HepG2 (cell line): Measurements from ENCODE around the gene PDE4C. TPM values are rescaled to one million over a fixed set of nuclear protein-coding genes. Genes with fewer than 3 reads are reported as not detected.

ENCODE experiments used
- ATAC-seq: fragments of 200-7000 bp; cut with Tn5 transposase; 3 replicates; pipeline ENCODE4 v1.9.1; 2020; ENCODE audit warnings: mild to moderate bottlenecking, moderate library complexity
- BruUV-seq: library from RNA; stranded (reverse); fragments of 400-500 nt; replicated peaks from 2 replicates; lab custom pipeline; 2021; lab: Mats Ljungman, UMichigan
- CTCF ChIA-PET: fragments of 300-600 bp; formaldehyde crosslinking; extraction: SDS; loops from one replicate; lab custom pipeline; 2021; ENCODE audit warnings: low total read pairs, inconsistent platforms, low intra/inter-chr PET ratio; lab: Yijun Ruan, JAX
- POLR2A ChIA-PET: fragments of 350-600 bp; sonication (Branson Sonifier 250); formaldehyde crosslinking; loops from one replicate; lab custom pipeline; 2020; ENCODE audit warnings: antibody characterized with exemption, inconsistent platforms; lab: Yijun Ruan, JAX
- DNase-seq: peaks from one replicate; pipeline ENCODE4 v3.0.0-alpha.2; 2015; ENCODE audit warnings: low spot score
- FAIRE-seq: peaks from 3 replicates; lab custom pipeline; 2011; peaks lifted over from hg19 to GRCh38; lab: Jason Lieb, UNC
- H2AFZ ChIP-seq: one replicate; pipeline ENCODE4 v1.6.1; 2011; ENCODE audit warnings: low read length, inconsistent platforms
- H3K27ac ChIP-seq: fragments of 300-600 bp; 3 replicates; pipeline ENCODE4 v1.8.0; 2011; ENCODE audit warnings: mixed run types, mild to moderate bottlenecking, mixed read lengths, low read length, inconsistent platforms; ENCODE audit not compliant: insufficient read depth; ENCODE audit errors: extremely low read length
- H3K27me3 ChIP-seq, 2 experiments: fragments of 200-600 bp in 1 of 2; 2 replicates in 1 of 2; 3 replicates in 1 of 2; pipeline versions ENCODE4 v1.6.0 to v1.8.0; 2011; ENCODE audit warnings: low read length in 2 of 2, mild to moderate bottlenecking in 2 of 2, moderate library complexity in 2 of 2, inconsistent platforms in 1 of 2; ENCODE audit not compliant: insufficient read depth in 2 of 2, control insufficient read depth in 1 of 2
- H3K36me3 ChIP-seq, 2 experiments: fragments of 200-600 bp in 1 of 2; replicated peaks in 1 of 2; 2 replicates in 1 of 2; 3 replicates in 1 of 2; pipeline versions ENCODE4 v1.5.1 to v1.8.0; 2011; ENCODE audit warnings: low read length in 2 of 2, inconsistent platforms in 1 of 2; ENCODE audit not compliant: insufficient read depth in 2 of 2, control insufficient read depth in 1 of 2
- H3K4me1 ChIP-seq: 2 replicates; pipeline ENCODE4 v1.5.1; 2012; ENCODE audit warnings: low read length, inconsistent platforms; ENCODE audit not compliant: insufficient read depth
- H3K4me2 ChIP-seq: 2 replicates; pipeline ENCODE4 v1.6.0; 2011; ENCODE audit warnings: low read depth, low read length, inconsistent platforms
- H3K4me3 ChIP-seq, 3 experiments: fragments of 200-600 bp in 1 of 3; sonication (generic), shearing (Covaris generic) in 1 of 3; replicated peaks in 1 of 3; 2 replicates each; pipeline ENCODE4 v1.5.1; 2011 to 2016; ENCODE audit warnings: low read length in 3 of 3, inconsistent platforms in 2 of 3, low read depth in 2 of 3, mild to moderate bottlenecking in 2 of 3, control low read depth in 1 of 3, mixed read lengths in 1 of 3; ENCODE audit not compliant: insufficient read depth in 1 of 3
- H3K79me2 ChIP-seq: one replicate; pipeline ENCODE4 v1.6.1; 2011; ENCODE audit warnings: low read length, inconsistent platforms; ENCODE audit not compliant: insufficient read depth
- H3K9ac ChIP-seq: 2 replicates; pipeline ENCODE4 v1.6.0; 2011; ENCODE audit warnings: mild to moderate bottlenecking, low read depth, low read length, inconsistent platforms; ENCODE audit not compliant: insufficient read depth
- H3K9me3 ChIP-seq: 2 replicates; pipeline ENCODE4 v1.5.1; 2012; ENCODE audit warnings: mild to moderate bottlenecking, low read length
- H4K20me1 ChIP-seq: 2 replicates; pipeline ENCODE4 v1.6.0; 2011; ENCODE audit warnings: inconsistent platforms, mild to moderate bottlenecking, low read length, moderate library complexity; ENCODE audit not compliant: insufficient read depth
- BRD4 ChIP-seq: sonication (generic); formaldehyde crosslinking; IDR thresholded peaks from 2 replicates; pipeline ENCODE4 v1.4.0; 2020; ENCODE audit warnings: missing genetic modification reagents
- CEBPB ChIP-seq: IDR thresholded peaks from 2 replicates; pipeline ENCODE4 v1.6.1; 2011; ENCODE audit warnings: low read depth, low read length, improper control_type of control experiment, borderline replicate concordance
- ELF3 ChIP-seq: IDR thresholded peaks from 2 replicates; pipeline ENCODE4 v1.6.1; 2016; ENCODE audit warnings: missing genetic modification reagents, missing compliant biosample characterization
- GMEB1 ChIP-seq: sonication (generic); formaldehyde crosslinking; IDR thresholded peaks from 2 replicates; pipeline ENCODE4 v1.5.1; 2020; ENCODE audit warnings: missing genetic modification reagents, mild to moderate bottlenecking, borderline replicate concordance
- MXD1 ChIP-seq: sonication (generic); formaldehyde crosslinking; IDR thresholded peaks from 2 replicates; pipeline ENCODE4 v1.4.0; 2020; ENCODE audit warnings: mild to moderate bottlenecking, missing genetic modification reagents
- PHF21A ChIP-seq: sonication (generic); formaldehyde crosslinking; IDR thresholded peaks from 2 replicates; pipeline ENCODE4 v1.5.0; 2020; ENCODE audit warnings: mild to moderate bottlenecking, missing genetic modification reagents
- PRPF4 ChIP-seq: fragments of 200-400 bp; formaldehyde crosslinking; IDR thresholded peaks from 2 replicates; pipeline ENCODE4 v1.6.1; 2016; ENCODE audit warnings: low read length, low read depth; ENCODE audit not compliant: poor library complexity, severe bottlenecking
- SP5 ChIP-seq: IDR thresholded peaks from 2 replicates; pipeline ENCODE4 v1.6.1; 2016; ENCODE audit warnings: low read depth, borderline replicate concordance
- TFDP2 ChIP-seq: sonication (generic); formaldehyde crosslinking; IDR thresholded peaks from 2 replicates; pipeline ENCODE4 v1.4.0; 2020; ENCODE audit warnings: missing genetic modification reagents
- THAP9 ChIP-seq: sonication (generic); formaldehyde crosslinking; IDR thresholded peaks from 2 replicates; pipeline ENCODE4; 2020; ENCODE audit warnings: missing genetic modification reagents, mild to moderate bottlenecking, borderline replicate concordance
- ZFP41 ChIP-seq: sonication (generic); formaldehyde crosslinking; IDR thresholded peaks from 2 replicates; pipeline ENCODE4 v1.4.0; 2020; ENCODE audit warnings: mild to moderate bottlenecking, missing genetic modification reagents, borderline replicate concordance
- ZFP62 ChIP-seq: sonication (generic); formaldehyde crosslinking; IDR thresholded peaks from 2 replicates; pipeline ENCODE4 v1.4.0; 2020; ENCODE audit warnings: missing genetic modification reagents
- ZKSCAN1 ChIP-seq: fragments of 150-350 bp; IDR thresholded peaks from 2 replicates; pipeline ENCODE4 v1.6.1; 2014; ENCODE audit warnings: low read length
- ZNF205 ChIP-seq: IDR thresholded peaks from 2 replicates; pipeline ENCODE4 v1.6.1; 2018; ENCODE audit warnings: missing biosample characterization, missing genetic modification reagents
- ZNF3 ChIP-seq: IDR thresholded peaks from 2 replicates; pipeline ENCODE4 v1.7.0; 2017; ENCODE audit warnings: inconsistent platforms
- ZNF350 ChIP-seq: sonication (generic); formaldehyde crosslinking; IDR thresholded peaks from 2 replicates; pipeline ENCODE4 v1.4.0; 2020; ENCODE audit warnings: mild to moderate bottlenecking, low read depth, missing genetic modification reagents, borderline replicate concordance
- ZNF468 ChIP-seq: sonication (generic); formaldehyde crosslinking; IDR thresholded peaks from 2 replicates; pipeline ENCODE4 v1.8.0; 2022; ENCODE audit warnings: mild to moderate bottlenecking, moderate library complexity, missing genetic modification reagents
- ZNF7 ChIP-seq: IDR thresholded peaks from 2 replicates; pipeline ENCODE4 v1.6.1; 2016; ENCODE audit warnings: missing biosample characterization, missing genetic modification reagents
- ZNF766 ChIP-seq: sonication (generic); formaldehyde crosslinking; IDR thresholded peaks from 2 replicates; pipeline ENCODE4 v1.5.0; 2020; ENCODE audit warnings: missing genetic modification reagents, borderline replicate concordance
- WGBS: methylation state at CpG from one replicate; pipeline ENCODE4 v1.1.6; 2017; ENCODE audit warnings: low lambda C conversion rate; 5-methylcytosine and 5-hydroxymethylcytosine counted together
- in situ Hi-C: cut with HindIII; loops from 2 replicates; pipeline ENCODE4 v1.10.0; 2017; ENCODE audit warnings: low pct_unique_long_range_greater_than_20kb; ENCODE audit not compliant: extremely low pct_ligation_motif_present
- intact Hi-C: fragments of 100-400 bp; cut with micrococcal nuclease; formaldehyde crosslinking; loops from one replicate; pipeline ENCODE4 v1.10.0; 2022; ENCODE audit not compliant: unreplicated experiment
- polyA plus RNA-seq, 8 experiments: library from polyadenylated mRNA; depleted of rRNA in 3 of 8; stranded (reverse) in 7 of 8; unstranded in 1 of 8; fragments of >200 nt; fragmentation: Illumina TruSeq in 4 of 8; extraction: Trizol in 4 of 8; gene quantifications; 2 replicates each; pipeline versions ENCODE4 v1.2.1 to v1.2.3, GENCODE V29; 2011 to 2016; ENCODE audit warnings: low read depth in 4 of 8, missing spikeins in 1 of 8, mixed read lengths in 1 of 8; ENCODE audit not compliant: insufficient read depth in 1 of 8
- total RNA-seq, 5 experiments: library from RNA; depleted of rRNA; stranded (reverse); fragments of >200 nt; fragmentation: Illumina TruSeq; extraction: Trizol; gene quantifications; 2 replicates each; pipeline ENCODE4 v1.2.3, GENCODE V29; 2016; ENCODE audit warnings: low read depth in 1 of 5

Gene PDE4C
- total and polyA plus RNA-seq, 2 of the 13 experiments (the other 11 are each of a cell fraction or from before 2014, with no cell fraction given): 1.4 to 14.0 TPM

GRCh38 chr19:18192673-18193387 is 33.4 kb downstream of the PDE4C start, which contains the start of gene MPV17L2:
MPV17L2 (plus strand) TSS chr19:18193218; CDS start chr19:18193282, 64 bp downstream.
- peak; percentile 99 for DNase-seq
- Histone ChIP-seq H2AFZ (no peak within 1 kb of the TSS), H3K4me3 (peak within 1 kb of the TSS; percentile 70 to 84 (median 83)), H3K9me3 (no peaks in the 10 kb centered on the region), H3K4me2 (peak within 1 kb of the TSS; percentile 91), H3K27ac (peak within 1 kb of the TSS; percentile 73), H3K9ac (peak within 1 kb of the TSS; percentile 71), H3K36me3 (peaks cover 2 to 9% of the 10 kb centered on the region in 2 experiments; a peak in 3 of 5 replicates), H4K20me1 (no peaks in the 10 kb centered on the region), H3K79me2 (peaks cover 7% of the 10 kb centered on the region), H3K27me3 (no peaks in the 10 kb centered on the region; a peak in 1 of 5 replicates), H3K4me1 (peaks cover 30% of the 10 kb centered on the region)
- in situ Hi-C loops: no loop called here
- ChIA-PET CTCF (no interaction called here), POLR2A (interaction anchor here (0.6 to 2.7 kb wide), 18 partner anchors 9 to 172 kb away, joined by 3 to 27 read pairs (median 4); partner anchors contain the start of genes JUND and RAB3A)
- ATAC-seq: peak; percentile 93
- intact Hi-C loops: no loop called here
- no TSS peak for BruUV-seq
- peak; percentile 100 for FAIRE-seq
- 0% methylated on average over 35 of the region's 74 CpGs for WGBS
- TF ChIP-seq CEBPB (peak; percentile 58), BRD4 (CRISPR knock-in tag) (no peak), GMEB1 (CRISPR knock-in tag) (peak; percentile 83; the same call in 1 of the 2 replicates), PHF21A (peak; percentile 94), ZNF3 (CRISPR knock-in tag) (no peak), SP5 (peak; percentile 74; the same call in 1 of the 2 replicates), ZNF468 (CRISPR knock-in tag) (no peak), ELF3 (CRISPR knock-in tag) (no peak), PRPF4 (no peak), THAP9 (no peak), TFDP2 (CRISPR knock-in tag) (peak; percentile 58; the same call in 1 of the 2 replicates), MXD1 (CRISPR knock-in tag) (peak; percentile 74; the same call in 1 of the 2 replicates), ZNF7 (CRISPR knock-in tag) (no peak), ZFP41 (CRISPR knock-in tag) (no peak), ZNF205 (CRISPR knock-in tag) (0 out of 2 replicates have a peak, but pooled peaks have one; percentile 14), ZFP62 (CRISPR knock-in tag) (no peak), ZKSCAN1 (no peak), ZNF766 (peak; percentile 67; the same call in 1 of the 2 replicates), ZNF350 (CRISPR knock-in tag) (no peak)
